ENCODE results near the gene PNKD. TPM values are rescaled to one million over a fixed set of nuclear protein-coding genes. Genes with fewer than 3 reads are reported as not detected.

The PNKD gene
- total RNA-seq, 1 donor from 2014 or later = 58.4 TPM

DNA sequence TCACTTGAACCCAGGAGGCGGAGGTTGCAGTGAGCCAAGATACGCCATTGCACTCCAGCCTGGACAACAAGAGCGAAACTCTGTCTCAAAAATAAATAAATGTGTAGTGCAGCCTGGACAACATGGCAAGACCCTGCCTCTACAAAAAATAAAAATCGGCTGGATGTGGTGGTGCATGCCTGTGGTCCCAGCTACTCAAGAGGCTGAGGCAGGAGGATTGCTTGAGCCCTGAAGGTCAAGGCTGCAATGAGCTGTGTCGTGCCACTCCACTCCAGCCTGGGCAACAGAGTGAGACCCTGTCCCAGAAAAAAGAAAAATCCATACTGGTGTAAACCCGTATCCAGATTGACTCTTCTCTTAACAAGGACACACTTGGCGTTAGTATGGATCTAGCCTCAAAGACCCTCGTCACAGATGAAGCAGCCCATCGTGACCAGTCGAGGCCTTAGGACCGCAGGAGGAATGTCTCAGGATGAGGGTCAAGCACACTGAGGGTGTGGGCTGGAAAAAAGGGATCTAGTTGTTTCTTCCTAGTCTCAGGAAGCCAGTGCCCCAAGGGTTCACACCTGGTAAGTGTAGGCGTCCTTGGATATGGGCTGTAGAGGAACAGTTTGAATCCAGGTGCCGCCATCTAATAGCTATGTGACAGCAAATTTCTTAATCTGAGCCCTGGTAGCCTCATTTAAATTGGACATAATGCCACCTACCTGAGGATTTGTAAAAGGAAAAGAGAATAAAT, 13.5 kb upstream of the PNKD start:
- no peaks in the 10 kb centered on the region for H3K27me3 Mint-ChIP-seq
- H3K27ac Mint-ChIP-seq = no peak overlapping the region

DNA sequence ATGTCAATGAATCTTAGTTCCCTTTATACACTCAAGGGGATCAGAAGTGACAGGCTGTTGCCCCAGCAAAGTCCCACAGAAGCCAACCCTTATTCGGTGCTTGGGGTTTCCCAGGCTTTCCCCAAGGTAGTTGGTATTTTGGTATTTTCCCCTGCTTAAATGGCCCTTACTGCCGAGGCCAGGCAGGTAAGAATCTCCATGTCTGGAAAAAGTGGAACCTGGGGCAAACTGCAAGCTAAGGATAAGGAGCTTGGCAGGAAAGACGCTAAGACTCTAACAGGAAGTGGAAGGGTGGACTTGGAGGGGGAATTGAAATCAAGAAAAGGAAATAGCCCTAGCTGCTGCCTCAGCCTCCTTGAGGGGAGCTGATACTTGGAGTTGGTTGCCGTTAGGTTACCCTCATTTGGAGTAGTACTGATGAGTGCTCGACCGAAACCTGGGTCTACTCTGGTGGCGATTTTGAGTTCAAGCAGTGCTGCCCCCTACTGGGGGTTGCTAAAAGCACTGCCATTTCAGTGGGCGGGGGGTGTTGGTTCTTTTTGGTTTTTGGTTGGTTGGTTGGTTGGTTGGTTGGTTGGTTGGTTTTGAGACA, 12.8 kb upstream of the PNKD start:
- no peak overlapping the region for H3K4me3 Mint-ChIP-seq
- H3K36me3 Mint-ChIP-seq = peaks cover 12% of the 10 kb centered on the region
- DNase-seq (ENCODE audit: extremely low spot score, unreplicated experiment) = no peak
- H3K27me3 Mint-ChIP-seq = no peaks in the 10 kb centered on the region
- no peaks in the 10 kb centered on the region for H3K9me3 Mint-ChIP-seq
- H3K4me1 Mint-ChIP-seq (ENCODE audit: unreplicated experiment) = peaks cover 27% of the 10 kb centered on the region
- no peak overlapping the region for H3K27ac Mint-ChIP-seq
- TF ChIP-seq, protein P1, sequence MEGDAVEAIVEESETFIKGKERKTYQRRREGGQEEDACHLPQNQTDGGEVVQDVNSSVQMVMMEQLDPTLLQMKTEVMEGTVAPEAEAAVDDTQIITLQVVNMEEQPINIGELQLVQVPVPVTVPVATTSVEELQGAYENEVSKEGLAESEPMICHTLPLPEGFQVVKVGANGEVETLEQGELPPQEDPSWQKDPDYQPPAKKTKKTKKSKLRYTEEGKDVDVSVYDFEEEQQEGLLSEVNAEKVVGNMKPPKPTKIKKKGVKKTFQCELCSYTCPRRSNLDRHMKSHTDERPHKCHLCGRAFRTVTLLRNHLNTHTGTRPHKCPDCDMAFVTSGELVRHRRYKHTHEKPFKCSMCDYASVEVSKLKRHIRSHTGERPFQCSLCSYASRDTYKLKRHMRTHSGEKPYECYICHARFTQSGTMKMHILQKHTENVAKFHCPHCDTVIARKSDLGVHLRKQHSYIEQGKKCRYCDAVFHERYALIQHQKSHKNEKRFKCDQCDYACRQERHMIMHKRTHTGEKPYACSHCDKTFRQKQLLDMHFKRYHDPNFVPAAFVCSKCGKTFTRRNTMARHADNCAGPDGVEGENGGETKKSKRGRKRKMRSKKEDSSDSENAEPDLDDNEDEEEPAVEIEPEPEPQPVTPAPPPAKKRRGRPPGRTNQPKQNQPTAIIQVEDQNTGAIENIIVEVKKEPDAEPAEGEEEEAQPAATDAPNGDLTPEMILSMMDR (conservative IDR thresholded peaks at IDR 0.05) = peak; percentile 73

More for the DNA sequence above, 13.5 kb upstream of the PNKD start:
- no peak for DNase-seq (ENCODE audit: extremely low spot score, unreplicated experiment)
- TF ChIP-seq, protein P1 (conservative IDR thresholded peaks at IDR 0.05) = no peak
- Mint-ChIP-seq H3K36me3 (peaks cover 12% of the 10 kb centered on the region), H3K4me3 (no peak overlapping the region), H3K9me3 (no peaks in the 10 kb centered on the region), H3K4me1 (ENCODE audit: unreplicated experiment) (peaks cover 27% of the 10 kb centered on the region)

DNA sequence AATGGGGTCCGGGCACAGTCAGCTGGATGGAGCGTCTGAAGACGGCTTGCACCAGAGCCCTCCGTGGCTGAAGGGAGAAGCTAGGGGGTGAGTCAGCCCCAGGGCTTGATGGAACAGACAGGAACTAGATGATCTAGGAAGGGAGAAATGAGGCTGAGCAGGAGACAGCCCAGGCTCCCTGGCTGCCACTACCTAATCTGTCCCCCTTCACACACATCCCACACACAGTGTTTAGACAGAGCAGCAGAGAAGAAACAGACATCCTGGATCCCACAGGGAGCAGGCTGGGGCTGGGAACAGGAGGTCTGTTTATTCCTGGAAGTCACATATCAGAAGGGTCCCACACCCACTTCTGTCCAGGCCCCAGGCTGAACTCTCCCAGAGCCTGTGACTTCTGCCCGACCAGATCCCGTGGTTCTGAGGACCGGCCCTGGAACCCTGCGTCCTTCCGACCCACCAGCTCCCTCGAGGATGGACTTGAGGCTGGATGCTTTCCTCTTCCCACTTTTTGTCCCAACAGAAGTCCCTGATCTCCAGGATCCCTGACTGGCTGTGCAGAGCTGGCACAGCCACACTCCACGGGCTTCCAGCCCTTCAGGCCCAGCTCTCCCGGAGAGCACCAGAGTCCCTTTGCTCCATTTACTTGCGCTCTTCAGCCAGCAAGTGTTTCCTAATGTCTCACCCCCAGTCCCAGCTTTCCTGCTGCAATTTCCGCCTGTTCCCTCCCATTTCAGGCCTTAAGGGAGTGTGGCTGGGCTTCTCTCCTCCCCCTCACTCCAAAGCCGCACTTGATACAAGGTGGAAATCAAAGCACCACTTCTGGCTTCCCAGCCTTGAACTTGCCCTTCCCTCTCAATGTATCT, 11.0 kb upstream of the PNKD start:
- no peaks in the 10 kb centered on the region for H3K27me3 Mint-ChIP-seq
- H3K36me3 Mint-ChIP-seq = peaks cover 14% of the 10 kb centered on the region
- peak overlapping the region; percentile 72 for H3K27ac Mint-ChIP-seq
- H3K4me1 Mint-ChIP-seq (ENCODE audit: unreplicated experiment) = peaks cover 33% of the 10 kb centered on the region
- H3K9me3 Mint-ChIP-seq = no peaks in the 10 kb centered on the region
- no peak for DNase-seq (ENCODE audit: extremely low spot score, unreplicated experiment)
- peak overlapping the region; percentile 32 for H3K4me3 Mint-ChIP-seq
- TF ChIP-seq, protein P1 (conservative IDR thresholded peaks at IDR 0.05) = no peak

DNA sequence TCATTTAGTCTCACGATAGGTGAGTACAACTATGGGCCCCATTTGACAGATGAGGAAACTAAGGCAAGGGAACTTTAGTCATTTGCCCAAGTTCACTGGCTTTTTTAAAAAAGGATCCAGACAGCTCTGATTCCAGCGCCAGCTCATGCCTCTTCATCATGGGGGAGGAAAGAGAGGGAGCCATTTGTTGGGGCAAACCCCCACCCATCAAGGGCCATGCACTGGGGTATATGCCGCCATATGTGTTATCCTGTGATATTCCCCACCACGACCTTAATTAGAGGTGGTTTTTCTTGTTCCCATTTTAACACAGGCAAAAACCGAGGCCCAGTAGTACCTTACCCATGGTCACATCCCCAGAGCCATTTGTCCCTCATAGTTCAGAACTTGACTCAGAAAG, 10.2 kb upstream of the PNKD start:
- no peak for DNase-seq (ENCODE audit: extremely low spot score, unreplicated experiment)
- TF ChIP-seq, protein P1 (conservative IDR thresholded peaks at IDR 0.05) = no peak
- H3K4me3 Mint-ChIP-seq = no peak overlapping the region
- peak overlapping the region; percentile 46 for H3K27ac Mint-ChIP-seq
- no peaks in the 10 kb centered on the region for H3K9me3 Mint-ChIP-seq
- peaks cover 33% of the 10 kb centered on the region for H3K4me1 Mint-ChIP-seq (ENCODE audit: unreplicated experiment)
- H3K36me3 Mint-ChIP-seq = peaks cover 9% of the 10 kb centered on the region
- H3K27me3 Mint-ChIP-seq = no peaks in the 10 kb centered on the region

DNA sequence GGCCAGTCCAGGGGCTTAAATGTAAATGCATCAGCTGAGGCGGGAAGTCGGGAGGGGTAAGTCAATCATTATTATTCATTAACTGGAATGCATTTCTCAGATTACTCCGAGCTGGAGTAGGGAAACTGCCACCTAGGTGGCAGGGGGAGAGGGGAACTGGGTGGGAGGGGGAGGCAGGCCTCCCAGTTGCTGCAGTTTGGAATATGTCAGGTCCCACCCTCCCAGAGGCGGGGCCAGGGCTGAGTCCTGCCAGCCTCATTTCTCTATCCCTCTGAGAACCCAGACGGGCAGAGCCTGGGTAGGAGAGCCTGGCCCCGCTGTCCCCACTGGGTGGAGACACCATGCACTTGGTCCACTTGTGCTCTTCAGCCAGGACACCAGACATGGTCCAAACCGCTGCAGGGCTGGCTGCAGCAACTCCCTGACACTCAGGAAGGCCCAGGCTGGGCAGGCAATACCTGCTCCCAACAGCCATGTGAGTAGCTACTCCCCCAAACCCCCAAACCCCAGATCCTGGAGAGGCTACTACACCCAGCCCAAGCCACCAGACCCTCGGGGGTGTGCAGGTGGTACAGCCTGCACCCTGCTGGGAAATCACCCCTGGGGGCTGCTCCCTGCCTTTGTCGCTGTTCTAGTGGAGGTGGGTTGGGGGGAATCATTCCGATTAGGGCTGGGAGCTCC, 9.4 kb upstream of the PNKD start, which contains the start of gene GPBAR1:
Gene GPBAR1, plus strand, starts transcription at position 274 of the 681 bp plus-strand sequence. CDS start 1,710 bp downstream, outside the sequence.
- DNase-seq (ENCODE audit: extremely low spot score, unreplicated experiment) = no peak
- no peaks in the 10 kb centered on the region for H3K9me3 Mint-ChIP-seq
- H3K27ac Mint-ChIP-seq = peak within 1 kb of the TSS; percentile 72
- no peak within 1 kb of the TSS for H3K4me3 Mint-ChIP-seq
- no peaks in the 10 kb centered on the region for H3K27me3 Mint-ChIP-seq
- peaks cover 33% of the 10 kb centered on the region for H3K4me1 Mint-ChIP-seq (ENCODE audit: unreplicated experiment)
- peaks cover 6% of the 10 kb centered on the region for H3K36me3 Mint-ChIP-seq
- TF ChIP-seq, protein P1 (conservative IDR thresholded peaks at IDR 0.05) = no peak

Measured in type B pancreatic cell (in vitro differentiated cells).